ENCODE data around the gene C1QTNF8. TPM values are rescaled to one million over a fixed set of nuclear protein-coding genes. Genes with fewer than 3 reads are reported as not detected.
"Not testable (repeated sequence)": the region's sequence is repeated elsewhere in the genome, so short reads cannot be mapped to it uniquely, and the experiment has no call there.

Gene C1QTNF8
- total RNA-seq, 6 donors from 2014 or later: 0.30 TPM; not detected in 5

DNA sequence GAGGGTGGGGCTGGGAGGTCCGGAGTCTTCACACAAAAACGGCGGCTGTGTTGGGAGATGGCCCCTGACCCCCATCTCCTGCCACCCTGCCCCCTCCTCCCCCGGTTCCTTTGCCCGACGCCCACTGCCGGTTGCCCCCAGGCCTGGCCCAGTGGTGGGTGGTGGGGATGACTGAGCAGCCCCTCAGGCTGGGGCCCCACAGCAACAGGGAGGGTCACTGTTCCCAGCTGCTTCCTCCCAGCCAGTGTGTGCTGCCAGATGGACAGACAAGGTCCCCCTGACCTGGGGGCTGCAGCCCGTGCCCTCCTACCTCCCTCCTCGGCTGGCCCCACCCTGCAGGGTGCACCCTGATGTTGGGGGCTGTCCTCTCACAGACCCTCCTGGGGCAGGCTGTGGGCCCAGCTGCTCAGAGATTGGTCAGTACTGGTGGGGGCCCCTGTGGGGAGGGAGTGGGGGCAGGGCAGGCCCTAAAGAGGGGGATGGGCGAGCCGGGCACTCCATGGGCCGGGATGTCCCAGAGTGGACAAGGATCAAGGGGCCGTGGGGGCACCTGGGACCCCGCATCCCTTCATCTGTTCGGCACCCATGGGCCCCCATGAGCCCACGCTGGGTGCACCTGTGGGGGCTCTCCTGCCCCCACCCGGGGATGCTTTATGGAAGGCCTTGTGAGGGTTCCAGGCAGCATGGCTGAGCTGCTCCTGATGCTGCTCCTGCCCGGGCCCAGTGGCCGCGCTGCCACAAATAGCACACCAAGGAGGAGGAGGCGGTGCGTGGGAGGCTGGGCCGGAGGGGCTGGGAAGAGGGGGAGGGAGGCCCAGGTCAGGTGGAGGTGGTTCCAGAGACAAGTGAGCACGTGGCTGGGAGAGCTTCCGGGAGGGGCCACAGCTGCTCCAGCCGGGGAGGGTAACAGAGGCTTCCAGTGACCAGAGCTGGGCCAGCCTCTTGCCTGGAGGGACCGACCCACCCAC lies 5.1 kb downstream of the C1QTNF8 start:
- DNase-seq (peak in 1 of 2 donors; percentile 61), ATAC-seq (ENCODE audit: low FRiP score in 2 of 2) (no peak)
- H3K36me3 ChIP-seq: no peaks in the 10 kb centered on the region
- H3K4me1 ChIP-seq: peaks cover 10 to 19% (median 11%) of the 10 kb centered on the region in 4 donors
- no peak overlapping the region for H3K4me3 ChIP-seq
- TF ChIP-seq EP300 (IDR thresholded peaks at IDR 0.05) (no peak), POLR2AphosphoS5 (IDR thresholded peaks at IDR 0.05) (no peak), POLR2A (IDR thresholded peaks at IDR 0.05) (no peak)
- TF ChIP-seq, protein P1, sequence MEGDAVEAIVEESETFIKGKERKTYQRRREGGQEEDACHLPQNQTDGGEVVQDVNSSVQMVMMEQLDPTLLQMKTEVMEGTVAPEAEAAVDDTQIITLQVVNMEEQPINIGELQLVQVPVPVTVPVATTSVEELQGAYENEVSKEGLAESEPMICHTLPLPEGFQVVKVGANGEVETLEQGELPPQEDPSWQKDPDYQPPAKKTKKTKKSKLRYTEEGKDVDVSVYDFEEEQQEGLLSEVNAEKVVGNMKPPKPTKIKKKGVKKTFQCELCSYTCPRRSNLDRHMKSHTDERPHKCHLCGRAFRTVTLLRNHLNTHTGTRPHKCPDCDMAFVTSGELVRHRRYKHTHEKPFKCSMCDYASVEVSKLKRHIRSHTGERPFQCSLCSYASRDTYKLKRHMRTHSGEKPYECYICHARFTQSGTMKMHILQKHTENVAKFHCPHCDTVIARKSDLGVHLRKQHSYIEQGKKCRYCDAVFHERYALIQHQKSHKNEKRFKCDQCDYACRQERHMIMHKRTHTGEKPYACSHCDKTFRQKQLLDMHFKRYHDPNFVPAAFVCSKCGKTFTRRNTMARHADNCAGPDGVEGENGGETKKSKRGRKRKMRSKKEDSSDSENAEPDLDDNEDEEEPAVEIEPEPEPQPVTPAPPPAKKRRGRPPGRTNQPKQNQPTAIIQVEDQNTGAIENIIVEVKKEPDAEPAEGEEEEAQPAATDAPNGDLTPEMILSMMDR (IDR thresholded peaks at IDR 0.05): no peak
- H3K9me3 ChIP-seq: peaks cover 0 to 3% (median under 1%) of the 10 kb centered on the region in 4 donors
- 49 to 52% methylated on average over 16 to 18 of the region's 27 CpGs for WGBS, 2 donors
- no peak overlapping the region for H3K27ac ChIP-seq
- peaks cover 0 to 35% (median 12%) of the 10 kb centered on the region in 4 donors for H3K27me3 ChIP-seq

DNA sequence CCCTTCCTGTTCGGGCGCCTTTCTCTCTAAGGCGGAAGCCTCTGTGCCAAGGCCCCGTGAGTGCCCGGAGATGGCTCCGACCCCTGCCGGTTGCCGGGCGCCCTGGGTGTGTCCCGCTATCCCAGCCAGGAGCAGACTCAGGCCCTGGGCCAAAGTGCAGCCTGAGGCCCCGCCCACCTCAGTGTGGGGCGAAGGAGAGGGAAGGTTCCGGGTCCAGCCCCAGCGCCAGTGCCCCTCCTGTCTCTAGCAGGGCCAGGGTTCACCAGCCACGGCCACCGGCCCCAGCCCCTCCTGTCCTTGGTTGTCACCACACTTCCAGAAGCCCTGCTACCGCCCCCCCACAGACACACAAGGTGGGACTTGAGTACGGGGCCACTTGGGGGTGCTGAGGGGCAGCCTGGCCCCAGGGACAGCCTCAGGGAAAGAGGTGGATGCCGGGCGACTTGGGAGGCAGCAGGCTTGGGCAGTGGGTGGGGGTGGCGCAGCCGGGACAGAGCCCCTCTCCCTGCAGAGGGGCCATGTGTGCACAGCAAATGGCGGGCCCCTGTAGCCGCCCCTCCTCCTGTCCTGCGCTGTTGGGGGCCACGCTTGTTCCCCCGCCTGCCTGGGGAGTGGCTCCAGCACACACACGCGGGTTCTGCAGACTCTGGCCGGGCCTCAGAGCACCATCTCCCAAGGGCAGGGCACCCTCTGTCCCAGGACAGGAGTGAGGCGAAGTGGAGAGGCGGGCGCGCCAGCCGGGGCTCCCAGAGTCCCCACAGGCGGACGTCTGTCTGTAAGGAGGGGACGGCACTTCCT lies 6.0 kb downstream of the C1QTNF8 start:
- DNase-seq (no peak), ATAC-seq (ENCODE audit: low FRiP score in 2 of 2) (peak; percentile 13 to 38)
- Histone ChIP-seq H3K27me3 (peaks cover 0 to 35% (median 12%) of the 10 kb centered on the region in 4 donors), H3K36me3 (no peaks in the 10 kb centered on the region), H3K4me3 (peak overlapping the region in 1 of 4 donors; percentile 4), H3K9me3 (peaks cover 0 to 11% (median 7%) of the 10 kb centered on the region in 4 donors), H3K27ac (no peak overlapping the region), H3K4me1 (peaks cover 10 to 19% (median 11%) of the 10 kb centered on the region in 4 donors)
- 14% methylated on average over 22 of the region's 38 CpGs; no CpG with 5 or more reads in 1 of the 2 donors for WGBS, 2 donors
- TF ChIP-seq POLR2A (IDR thresholded peaks at IDR 0.05): no peak
- TF ChIP-seq, protein P1 (IDR thresholded peaks at IDR 0.05): no peak
- TF ChIP-seq EP300 (IDR thresholded peaks at IDR 0.05): no peak
- no peak for TF ChIP-seq POLR2AphosphoS5 (IDR thresholded peaks at IDR 0.05)

DNA sequence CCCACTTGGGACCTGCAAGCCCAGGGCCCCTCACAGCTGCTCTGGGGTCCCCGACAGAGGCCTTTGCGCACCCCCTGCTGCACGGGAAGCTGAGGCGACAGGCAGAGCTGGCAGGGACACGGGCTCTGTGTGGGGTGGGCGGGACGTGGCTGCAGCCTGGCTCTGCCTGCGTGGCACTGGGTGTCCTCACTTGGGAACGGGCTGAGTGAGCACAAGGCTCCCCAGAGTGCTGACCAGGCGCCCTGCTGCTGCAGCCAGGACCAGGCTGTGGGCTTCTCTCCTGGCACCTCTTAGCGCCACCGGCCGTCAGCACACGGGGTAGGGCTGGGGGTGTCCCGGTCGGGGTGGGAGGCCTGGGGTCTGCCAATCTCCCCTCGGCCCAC lies 6.6 kb downstream of the C1QTNF8 start:
- Histone ChIP-seq H3K4me1 (peaks cover 10 to 19% (median 11%) of the 10 kb centered on the region in 4 donors), H3K27me3 (peaks cover 0 to 35% (median 12%) of the 10 kb centered on the region in 4 donors), H3K36me3 (no peaks in the 10 kb centered on the region), H3K9me3 (peaks cover 5 to 17% (median 13%) of the 10 kb centered on the region in 4 donors), H3K4me3 (no peak overlapping the region), H3K27ac (no peak overlapping the region)
- TF ChIP-seq POLR2AphosphoS5 (IDR thresholded peaks at IDR 0.05) (no peak), EP300 (IDR thresholded peaks at IDR 0.05) (no peak)
- TF ChIP-seq, protein P1 (IDR thresholded peaks at IDR 0.05): no peak
- WGBS, 2 donors: 57% methylated on average over 17 of the region's 17 CpGs; no CpG with 5 or more reads in 1 of the 2 donors
- no peak for ATAC-seq (ENCODE audit: low FRiP score in 2 of 2)
- peak in 1 of 2 donors; percentile 79 for DNase-seq

DNA sequence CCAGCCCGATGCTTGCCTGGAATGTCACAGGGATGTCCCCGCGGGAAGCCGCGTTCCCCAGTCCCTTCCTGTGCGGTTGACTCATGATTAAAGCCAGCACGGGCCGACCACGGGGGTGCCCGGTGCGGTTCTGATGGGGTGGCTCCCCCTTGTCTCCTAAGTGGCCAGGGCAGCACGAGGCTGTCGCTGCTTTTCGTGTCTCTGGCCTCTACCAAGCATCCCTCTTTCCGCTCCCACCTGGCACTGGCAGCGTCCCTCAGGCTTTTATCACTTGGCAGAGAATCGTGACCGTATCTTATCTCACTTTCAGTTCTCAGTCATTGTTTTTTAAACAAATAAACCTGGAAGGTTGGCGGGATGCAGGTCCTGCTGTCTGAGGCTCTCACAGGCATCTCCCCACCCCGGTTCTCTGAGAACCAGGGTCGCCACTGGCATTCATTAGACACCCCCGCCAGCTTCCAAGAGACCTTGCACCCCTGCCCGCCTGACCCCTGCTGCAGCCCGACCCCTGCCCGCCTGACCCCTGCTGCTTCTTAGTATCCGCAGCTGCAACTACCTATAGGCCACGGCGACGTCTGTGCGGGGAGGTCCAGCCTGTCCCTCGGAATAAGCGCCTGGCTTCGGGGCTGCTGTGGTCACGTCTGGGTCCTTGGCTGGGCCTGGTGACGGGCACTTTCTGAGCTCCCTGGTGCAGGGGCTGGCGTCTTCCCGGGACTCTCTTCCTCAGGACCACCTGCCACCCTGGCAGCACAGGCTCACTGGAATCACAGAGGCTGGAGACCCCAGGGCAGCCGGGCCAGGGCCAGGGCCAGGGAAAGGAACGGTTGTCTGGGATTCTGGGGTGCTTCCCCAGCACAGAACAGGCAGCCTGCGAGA lies 7.5 kb downstream of the C1QTNF8 start:
- H3K9me3 ChIP-seq: peaks cover 7 to 23% (median 19%) of the 10 kb centered on the region in 4 donors
- H3K27me3 ChIP-seq: peaks cover 0 to 36% (median 12%) of the 10 kb centered on the region in 4 donors
- 46 to 61% methylated on average over 23 to 35 of the region's 40 CpGs for WGBS, 2 donors
- ATAC-seq (ENCODE audit: low FRiP score in 2 of 2) (no peak), DNase-seq (peak in 1 of 2 donors; percentile 67)
- no peaks in the 10 kb centered on the region for H3K36me3 ChIP-seq
- no peak overlapping the region for H3K4me3 ChIP-seq
- peaks cover 10 to 19% (median 11%) of the 10 kb centered on the region in 4 donors for H3K4me1 ChIP-seq
- TF ChIP-seq EP300 (IDR thresholded peaks at IDR 0.05) (no peak), POLR2AphosphoS5 (IDR thresholded peaks at IDR 0.05) (no peak), POLR2A (IDR thresholded peaks at IDR 0.05) (no peak)
- TF ChIP-seq, protein P1 (IDR thresholded peaks at IDR 0.05): no peak
- H3K27ac ChIP-seq: no peak overlapping the region

DNA sequence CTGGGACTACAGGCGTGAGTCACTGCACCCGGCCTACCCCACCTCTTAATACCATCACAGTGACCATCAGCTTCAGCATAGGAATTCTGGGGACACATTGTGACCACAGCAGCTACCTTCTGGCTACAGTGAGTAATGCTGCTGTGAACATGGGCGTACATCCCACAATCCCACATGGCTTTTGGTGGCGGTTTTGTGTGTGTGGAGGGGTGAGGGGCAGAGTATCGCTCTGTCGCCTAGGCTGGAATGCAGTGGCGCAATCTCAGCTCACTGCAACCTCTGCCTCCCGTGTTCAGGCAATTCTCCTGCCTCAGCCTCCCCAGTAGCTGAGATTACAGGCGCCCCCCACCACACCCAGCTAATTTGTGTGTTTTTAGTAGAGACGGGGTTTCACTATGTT lies 9.6 kb downstream of the C1QTNF8 start:
- WGBS, 2 donors: 84 to 88% methylated on average over 7 to 10 of the region's 10 CpGs
- Histone ChIP-seq H3K4me1 (peaks cover 10 to 19% (median 11%) of the 10 kb centered on the region in 4 donors), H3K27me3 (peaks cover 0 to 51% (median 13%) of the 10 kb centered on the region in 4 donors), H3K9me3 (peaks cover 7 to 24% (median 19%) of the 10 kb centered on the region in 4 donors)
- not testable (repeated sequence) for ATAC-seq (ENCODE audit: low FRiP score in 2 of 2); H3K36me3 ChIP-seq; H3K4me3 ChIP-seq; H3K27ac ChIP-seq; DNase-seq

Data from upper lobe of left lung (tissue), 6 donors.